HCT116 (cell line): ENCODE measurements around the gene FBXO30. TPM values are rescaled to one million over a fixed set of nuclear protein-coding genes. Genes with fewer than 3 reads are reported as not detected.

Experiments
- ATAC-seq: fragments of 200-7000 bp; cut with Tn5 transposase; 2 replicates; pipeline ENCODE4 v1.9.1; 2020; ENCODE audit warnings: mild to moderate bottlenecking, moderate library complexity
- BruUV-seq: library from RNA; stranded (reverse); fragments of 400-500 nt; replicated peaks from 2 replicates; lab custom pipeline; 2021; lab: Mats Ljungman, UMichigan
- CTCF ChIA-PET: fragments of 300-600 bp; sonication (Branson Sonifier 250); formaldehyde crosslinking; loops from one replicate; lab custom pipeline; 2021; ENCODE audit warnings: antibody characterized with exemption; lab: Charles Lee
- POLR2A ChIA-PET: fragments of 300-600, 350-600 bp; sonication (Branson Sonifier 250); formaldehyde crosslinking; loops from one replicate; lab custom pipeline; 2021; ENCODE audit warnings: antibody characterized with exemption; lab: Charles Lee
- RAD21 ChIA-PET, 2 experiments: fragments of 300-600 bp; sonication (Branson Sonifier 250); formaldehyde crosslinking; loops; one replicate each; lab custom pipeline; 2023; ENCODE audit warnings: low total read pairs in 2 of 2; ENCODE audit not compliant: uncharacterized antibody in 2 of 2, unreplicated experiment in 2 of 2, low non-redundant PET in 1 of 2; lab: Charles Lee
- DNase-seq: peaks from one replicate; pipeline ENCODE4 v3.0.0-alpha.2; 2010; ENCODE audit warnings: low read depth, low spot score
- H2AFZ ChIP-seq: fragments of 200-600 bp; shearing (Covaris generic), sonication (generic); 2 replicates; pipeline ENCODE4 v1.6.1; 2017; ENCODE audit warnings: low read depth, mixed run types, mixed read lengths, antibody characterized with exemption, low read length; ENCODE audit not compliant: poor library complexity, severe bottlenecking
- H3K27ac ChIP-seq: 2 replicates; pipeline ENCODE4 v1.5.1; 2012; ENCODE audit warnings: low read depth, low read length
- H3K27me3 ChIP-seq: fragments of 200-600 bp; sonication (generic); 2 replicates; pipeline ENCODE4 v1.6.1; 2016; ENCODE audit warnings: mixed run types, low read length, mixed read lengths; ENCODE audit not compliant: insufficient read depth
- H3K36me3 ChIP-seq, 2 experiments: fragments of 200-500 bp in 1 of 2; fragments of 200-600 bp in 1 of 2; sonication (Bioruptor generic) in 1 of 2; sonication (generic) in 1 of 2; 2 replicates each; pipeline versions ENCODE4 v1.5.1 to v1.6.1; 2014 to 2016; ENCODE audit warnings: low read length in 2 of 2, inconsistent platforms in 1 of 2, mixed read lengths in 1 of 2, mixed run types in 1 of 2; ENCODE audit not compliant: insufficient read depth in 2 of 2, control insufficient read depth in 1 of 2
- H3K4me1 ChIP-seq, 2 experiments: fragments of 200-600 bp in 1 of 2; sonication (generic) in 1 of 2; 2 replicates each; pipeline versions ENCODE4 v1.5.1 to v1.6.1; 2012 to 2017; ENCODE audit warnings: low read length in 2 of 2, inconsistent platforms in 1 of 2, mild to moderate bottlenecking in 1 of 2, mixed read lengths in 1 of 2, mixed run types in 1 of 2, moderate library complexity in 1 of 2; ENCODE audit not compliant: insufficient read depth in 2 of 2, control insufficient read depth in 1 of 2
- H3K4me2 ChIP-seq: fragments of 200-600 bp; sonication (generic); 2 replicates; pipeline ENCODE4 v1.6.1; 2017; ENCODE audit warnings: mixed run types, low read length, mixed read lengths
- H3K4me3 ChIP-seq, 2 experiments: fragments of 200-600 bp in 1 of 2; sonication (generic) in 1 of 2; replicated peaks in 1 of 2; 2 replicates each; pipeline ENCODE4 v1.5.1; 2011 to 2016; ENCODE audit warnings: low read length in 2 of 2, control low read depth in 1 of 2, low read depth in 1 of 2, mild to moderate bottlenecking in 1 of 2, mixed read lengths in 1 of 2, mixed run types in 1 of 2
- H3K79me2 ChIP-seq: fragments of 200-600 bp; sonication (generic); 2 replicates; pipeline ENCODE4 v1.6.1; 2017; ENCODE audit warnings: mild to moderate bottlenecking, mixed run types, low read length, moderate library complexity, mixed read lengths; ENCODE audit not compliant: insufficient read depth
- H3K9ac ChIP-seq: fragments of 200-600 bp; sonication (generic); 2 replicates; pipeline ENCODE4 v1.6.1; 2016; ENCODE audit warnings: low read length, mixed read lengths
- H3K9me2 ChIP-seq: fragments of 200-600 bp; sonication (generic), shearing (Covaris generic); 2 replicates; pipeline ENCODE4 v1.6.1; 2017; ENCODE audit warnings: mixed run types, mild to moderate bottlenecking, moderate library complexity; ENCODE audit not compliant: insufficient read depth
- H3K9me3 ChIP-seq, 2 experiments: fragments of 200-500 bp in 1 of 2; fragments of 200-600 bp in 1 of 2; sonication (Bioruptor generic) in 1 of 2; sonication (generic) in 1 of 2; 2 replicates each; pipeline ENCODE4 v1.6.1; 2014 to 2017; ENCODE audit warnings: low read length in 2 of 2, mixed read lengths in 2 of 2, inconsistent platforms in 1 of 2, low read depth in 1 of 2, mild to moderate bottlenecking in 1 of 2, mixed run types in 1 of 2, moderate library complexity in 1 of 2; ENCODE audit not compliant: control insufficient read depth in 1 of 2, insufficient read depth in 1 of 2
- H4K20me1 ChIP-seq: fragments of 200-600 bp; sonication (generic), shearing (Covaris generic); 2 replicates; pipeline ENCODE4 v1.6.1; 2017; ENCODE audit warnings: mixed run types, mild to moderate bottlenecking, moderate library complexity; ENCODE audit not compliant: insufficient read depth
- ATF3 ChIP-seq: IDR thresholded peaks from 2 replicates; pipeline ENCODE4 v1.6.1; 2012
- CBX3 ChIP-seq: IDR thresholded peaks from 2 replicates; pipeline ENCODE4 v1.6.1; 2012; ENCODE audit warnings: low read depth
- CEBPB ChIP-seq: IDR thresholded peaks from 2 replicates; pipeline ENCODE4 v1.6.1; 2012; ENCODE audit warnings: low read depth
- CTCF ChIP-seq, 3 experiments: fragments of 200-600 bp in 1 of 3; sonication (generic) in 1 of 3; IDR thresholded peaks in 2 of 3; conservative IDR thresholded peaks in 1 of 3; 2 replicates each; pipeline ENCODE4 v1.5.1; 2012 to 2017; ENCODE audit warnings: low read depth in 2 of 3, low read length in 2 of 3, antibody characterized with exemption in 1 of 3, borderline replicate concordance in 1 of 3, control low read depth in 1 of 3, mild to moderate bottlenecking in 1 of 3, mixed read lengths in 1 of 3, mixed run types in 1 of 3, moderate library complexity in 1 of 3; ENCODE audit not compliant: insufficient read depth in 1 of 3
- ELF1 ChIP-seq: IDR thresholded peaks from 2 replicates; pipeline ENCODE4 v1.6.1; 2012; ENCODE audit warnings: low read depth, borderline replicate concordance
- EZH2 ChIP-seq: fragments of 200-600 bp; sonication (generic); IDR thresholded peaks from 2 replicates; pipeline ENCODE4 v1.6.1; 2017; ENCODE audit warnings: antibody characterized with exemption, mixed run types
- EZH2phosphoT487 ChIP-seq: fragments of 200-600 bp; IDR thresholded peaks from 2 replicates; pipeline ENCODE4 v1.6.1; 2018; ENCODE audit warnings: antibody characterized with exemption, borderline replicate concordance
- FOSL1 ChIP-seq: IDR thresholded peaks from 2 replicates; pipeline ENCODE4 v1.6.1; 2012; ENCODE audit warnings: low read depth
- MAX ChIP-seq: IDR thresholded peaks from 2 replicates; pipeline ENCODE4 v1.6.1; 2012
- SIN3A ChIP-seq: IDR thresholded peaks from 2 replicates; pipeline ENCODE4 v1.6.1; 2012; ENCODE audit warnings: low read depth
- SP1 ChIP-seq: IDR thresholded peaks from 2 replicates; pipeline ENCODE4 v1.6.1; 2012; ENCODE audit warnings: low read depth
- SRF ChIP-seq: IDR thresholded peaks from 2 replicates; pipeline ENCODE4 v1.6.1; 2012; ENCODE audit warnings: low read depth
- TCF7L2 ChIP-seq: IDR thresholded peaks from 2 replicates; pipeline ENCODE4 v1.7.0; 2011; ENCODE audit warnings: borderline replicate concordance, inconsistent platforms; ENCODE audit not compliant: insufficient read depth, insufficient read length; ENCODE audit errors: extremely low read depth
- YY1 ChIP-seq: IDR thresholded peaks from 2 replicates; pipeline ENCODE4 v1.6.1; 2011; ENCODE audit warnings: low read length, low read depth, moderate library complexity, mild to moderate bottlenecking; ENCODE audit not compliant: insufficient replicate concordance; ENCODE audit errors: extremely low read depth
- ZBTB33 ChIP-seq: IDR thresholded peaks from 2 replicates; pipeline ENCODE4 v1.6.1; 2011; ENCODE audit warnings: mild to moderate bottlenecking, low read length, moderate library complexity; ENCODE audit not compliant: insufficient replicate concordance; ENCODE audit errors: extremely low read depth
- ZFX ChIP-seq: fragments of 450-650 bp; IDR thresholded peaks from 2 replicates; pipeline ENCODE4 v1.6.1; 2017
- ZNF274 ChIP-seq: fragments of 200-500 bp; sonication (Bioruptor generic); IDR thresholded peaks from 2 replicates; pipeline ENCODE4 v1.6.1; 2014; ENCODE audit warnings: mild to moderate bottlenecking, low read depth, low read length, inconsistent platforms
- intact Hi-C: fragments of 100-400 bp; cut with micrococcal nuclease; formaldehyde crosslinking; loops from 2 replicates; pipeline ENCODE4 v1.10.0; 2022
- total RNA-seq: library from RNA; stranded (reverse); gene quantifications from one replicate; pipeline ENCODE4 v1.2.1, GENCODE V29; 2021; ENCODE audit not compliant: unreplicated experiment

Gene FBXO30
- total RNA-seq, 1 experiment from 2014 or later = 9.1 TPM

GRCh38 chr6:145808239-145808638 is 6.4 kb downstream of the FBXO30 start (continued):
- TF ChIP-seq CTCF (IDR thresholded peaks at IDR 0.05 in 2 of 3, conservative IDR thresholded peaks at IDR 0.05 in 1 of 3; ENCODE audit: borderline replicate concordance in 1 of 3, insufficient read depth in 1 of 3, low read depth in 2 of 3, low read length in 2 of 3) (no peak), ATF3 (no peak), ZFX (no peak), CEBPB (no peak), CBX3 (no peak), SRF (no peak), SP1 (no peak), YY1 (no peak), EZH2phosphoT487 (no peak)

- Histone ChIP-seq H3K27me3 (no peaks in the 10 kb centered on the region), H3K9me3 (no peaks in the 10 kb centered on the region), H2AFZ (no peak overlapping the region), H3K4me1 (no peaks in the 10 kb centered on the region), H4K20me1 (peaks cover 6% of the 10 kb centered on the region; the same call in 1 of the 2 replicates), H3K9me2 (no peaks in the 10 kb centered on the region), H3K4me3 (no peak overlapping the region), H3K36me3 (peaks cover 0 to 28% of the 10 kb centered on the region in 2 experiments; a peak in 2 of 4 replicates), H3K9ac (no peak overlapping the region), H3K4me2 (no peak overlapping the region), H3K79me2 (peaks cover 100% of the 10 kb centered on the region), H3K27ac (no peak overlapping the region)
- BruUV-seq = no TSS peak
- POLR2A ChIA-PET = no interaction called here
- no peak for ATAC-seq
- no peak for DNase-seq
- CTCF ChIA-PET = no interaction called here
- RAD21 ChIA-PET = no interaction called here
- intact Hi-C loops = no loop called here
- TF ChIP-seq SIN3A (no peak), FOSL1 (no peak), CBX3 (no peak), ELF1 (no peak), TCF7L2 (no peak), CTCF (IDR thresholded peaks at IDR 0.05 in 2 of 3, conservative IDR thresholded peaks at IDR 0.05 in 1 of 3; ENCODE audit: borderline replicate concordance in 1 of 3, insufficient read depth in 1 of 3, low read depth in 2 of 3, low read length in 2 of 3) (no peak), EZH2 (no peak), ZNF274 (no peak), YY1 (no peak), ZBTB33 (no peak), SRF (no peak), CEBPB (no peak), MAX (no peak)
Measured at GRCh38 chr6:145802141-145802540, 12.5 kb downstream of the FBXO30 start.
